Testis (tissue), 2 donors: ENCODE results near the gene RMI2.

Source experiments
- CTCF ChIP-seq, 3 experiments: fragments of 450-650 bp in 2 of 3; fragments of 200-600 bp in 1 of 3; sonication (generic) in 1 of 3; IDR thresholded peaks; one replicate each; pipeline ENCODE4 v1.5.1; 2016 to 2019; ENCODE audit warnings: antibody characterized with exemption in 3 of 3, mild to moderate bottlenecking in 2 of 3, moderate library complexity in 1 of 3
- POLR2A ChIP-seq: fragments of 450-650 bp; IDR thresholded peaks from one replicate; pipeline ENCODE4 v1.6.1; 2017; ENCODE audit warnings: antibody characterized with exemption, mild to moderate bottlenecking, moderate library complexity

GRCh38 chr16:11340710-11341109 lies 4.5 kb upstream of the RMI2 start:
- TF ChIP-seq CTCF (IDR thresholded peaks at IDR 0.05): no peak
- no peak for TF ChIP-seq POLR2A
